Stimulated activated effector memory CD8-positive, alpha-beta T cell treated with anti-CD3 and anti-CD28 coated beads, Interleukin-12 subunit alpha, Interleukin-12 subunit beta, amount 100 ng/mL, for 72 hours (primary cell): ENCODE data around the gene BAG1.

Experiments used
- ATAC-seq: fragments of 150-1000 bp; cut with Tn5 transposase; 2 replicates; pipeline ENCODE4 v1.10.0; 2021
- DNase-seq, 2 donors: peaks; one replicate each; pipeline ENCODE4 v3.0.0; 2021 to 2022; ENCODE audit warnings: low spot score in 2 of 2
- H3K27ac Mint-ChIP-seq: one replicate; pipeline ENCODE4 v1.8.0; 2022; ENCODE audit warnings: mild to moderate bottlenecking, mixed read lengths
- H3K36me3 Mint-ChIP-seq: one replicate; pipeline ENCODE4 v1.8.0; 2022; ENCODE audit warnings: mild to moderate bottlenecking, mixed read lengths
- H3K4me1 Mint-ChIP-seq: one replicate; pipeline ENCODE4 v1.8.0; 2022; ENCODE audit warnings: mixed read lengths
- H3K4me3 Mint-ChIP-seq: one replicate; pipeline ENCODE4 v1.8.0; 2022; ENCODE audit warnings: mild to moderate bottlenecking, mixed read lengths
- H3K9me3 Mint-ChIP-seq: one replicate; pipeline ENCODE4 v1.8.0; 2022; ENCODE audit warnings: mixed read lengths

The BAG1 gene

DNA sequence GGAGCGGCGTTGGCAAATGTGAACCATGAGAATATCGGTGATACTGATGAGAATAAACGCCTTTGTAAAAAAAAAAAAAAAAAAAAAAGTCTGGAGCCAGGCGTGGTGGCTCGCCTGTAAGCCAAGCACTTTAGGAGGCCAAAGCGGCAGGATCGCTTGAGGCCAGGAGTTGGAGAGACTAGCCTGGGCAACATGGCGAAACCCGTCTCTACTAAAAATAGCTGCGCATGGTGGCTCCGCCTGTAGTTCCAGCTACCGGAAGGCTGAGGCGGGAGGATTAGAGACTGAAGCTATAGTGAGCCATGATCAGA is 25.4 kb upstream of the BAG1 start:
- DNase-seq (no peak), ATAC-seq (no peak)
- peak overlapping the region; percentile 91 for H3K4me3 Mint-ChIP-seq
- H3K4me1 Mint-ChIP-seq, result peaks cover 51% of the 10 kb centered on the region
- peaks cover 51% of the 10 kb centered on the region for H3K36me3 Mint-ChIP-seq
- H3K9me3 Mint-ChIP-seq, result no peaks in the 10 kb centered on the region
- peak overlapping the region; percentile 100 for H3K27ac Mint-ChIP-seq

- peak overlapping the region; percentile 100 for H3K27ac Mint-ChIP-seq
- no peaks in the 10 kb centered on the region for H3K9me3 Mint-ChIP-seq
- H3K4me1 Mint-ChIP-seq, result peaks cover 48% of the 10 kb centered on the region
- no peak for ATAC-seq
- H3K4me3 Mint-ChIP-seq, result peak overlapping the region; percentile 91
- peak in 1 of 2 donors; percentile 68 for DNase-seq
- H3K36me3 Mint-ChIP-seq, result peaks cover 52% of the 10 kb centered on the region
These were observed 25.0 kb upstream of the BAG1 start for GRCh38 chr9:33289496-33289895.

- DNase-seq (no peak), ATAC-seq (no peak)
- no peaks in the 10 kb centered on the region for H3K9me3 Mint-ChIP-seq
- H3K4me3 Mint-ChIP-seq, result peak overlapping the region; percentile 91
- peaks cover 45% of the 10 kb centered on the region for H3K4me1 Mint-ChIP-seq
- H3K27ac Mint-ChIP-seq, result peak overlapping the region; percentile 100
- H3K36me3 Mint-ChIP-seq, result peaks cover 52% of the 10 kb centered on the region
These were observed 24.4 kb upstream of the BAG1 start for GRCh38 chr9:33288828-33289483.

DNA sequence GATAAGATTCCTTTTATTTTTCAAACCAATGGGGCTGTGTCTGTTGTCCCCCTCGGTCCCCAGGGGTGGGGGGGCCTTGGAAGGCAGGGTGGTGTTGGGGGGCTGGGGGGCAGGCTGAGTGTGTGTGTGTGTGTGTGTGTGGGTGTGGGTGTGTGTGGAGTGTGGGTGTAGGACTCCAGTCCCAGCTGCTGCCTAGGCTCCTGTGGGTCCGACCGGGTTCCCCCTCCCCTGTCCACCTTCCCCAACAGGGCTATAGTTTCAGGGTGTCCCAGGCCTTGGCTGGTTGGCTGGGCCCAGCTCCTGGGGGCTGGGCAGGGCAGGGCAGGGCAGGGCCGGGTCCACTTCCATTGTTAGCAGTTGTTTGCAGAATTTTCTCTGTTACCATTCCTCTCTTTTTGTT is 23.7 kb upstream of the BAG1 start:
- H3K27ac Mint-ChIP-seq, result peak overlapping the region; percentile 100

DNA sequence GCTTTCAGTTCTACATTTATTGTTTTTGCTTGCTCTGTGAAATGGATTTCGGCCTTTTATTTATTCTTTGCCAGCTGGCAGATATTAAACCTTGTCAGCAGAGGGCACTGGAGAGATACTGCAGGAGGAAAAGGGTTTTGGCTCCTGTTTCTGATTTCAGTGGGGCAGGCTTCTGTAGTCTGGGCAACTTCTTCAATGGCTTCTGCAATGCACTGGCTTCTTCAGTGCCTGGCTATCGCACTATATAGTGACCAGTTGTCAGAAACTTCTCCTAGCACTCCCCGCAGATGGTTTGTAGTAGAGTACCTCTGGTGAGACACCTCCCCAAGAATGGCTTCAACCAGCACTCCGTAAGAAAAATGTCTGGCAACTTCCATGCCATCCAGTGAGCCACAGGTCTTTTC is 22.6 kb upstream of the BAG1 start:
- Mint-ChIP-seq H3K4me3 (no peak overlapping the region), H3K36me3 (peaks cover 44% of the 10 kb centered on the region), H3K27ac (peak overlapping the region; percentile 20), H3K4me1 (peaks cover 28% of the 10 kb centered on the region), H3K9me3 (no peaks in the 10 kb centered on the region)
- ATAC-seq (no peak), DNase-seq (peak in 1 of 2 donors; percentile 70)

More for the DNA sequence above, 23.7 kb upstream of the BAG1 start:
- Mint-ChIP-seq H3K9me3 (no peaks in the 10 kb centered on the region), H3K4me1 (peaks cover 40% of the 10 kb centered on the region), H3K4me3 (peak overlapping the region; percentile 11), H3K36me3 (peaks cover 46% of the 10 kb centered on the region)
- DNase-seq (no peak), ATAC-seq (no peak)

- no peak overlapping the region for H3K4me3 Mint-ChIP-seq
- H3K27ac Mint-ChIP-seq, result no peak overlapping the region
- ATAC-seq (no peak), DNase-seq (no peak)
- H3K4me1 Mint-ChIP-seq, result peaks cover 15% of the 10 kb centered on the region
- H3K9me3 Mint-ChIP-seq, result no peaks in the 10 kb centered on the region
- H3K36me3 Mint-ChIP-seq, result peaks cover 44% of the 10 kb centered on the region
These were observed 21.0 kb upstream of the BAG1 start for GRCh38 chr9:33285502-33285901.

- DNase-seq (no peak), ATAC-seq (no peak)
- H3K4me3 Mint-ChIP-seq, result no peak overlapping the region
- H3K4me1 Mint-ChIP-seq, result peaks cover 13% of the 10 kb centered on the region
- peak overlapping the region; percentile 11 for H3K27ac Mint-ChIP-seq
- peaks cover 100% of the 10 kb centered on the region for H3K36me3 Mint-ChIP-seq
- H3K9me3 Mint-ChIP-seq, result no peaks in the 10 kb centered on the region
These were observed 13.0 kb upstream of the BAG1 start for GRCh38 chr9:33277484-33277883.

- Mint-ChIP-seq H3K9me3 (no peaks in the 10 kb centered on the region), H3K27ac (peak overlapping the region; percentile 27), H3K4me3 (no peak overlapping the region), H3K36me3 (peaks cover 99% of the 10 kb centered on the region), H3K4me1 (peaks cover 7% of the 10 kb centered on the region)
- no peak for DNase-seq
- ATAC-seq, result no peak
These were observed 9.4 kb upstream of the BAG1 start for GRCh38 chr9:33273972-33274328.

DNA sequence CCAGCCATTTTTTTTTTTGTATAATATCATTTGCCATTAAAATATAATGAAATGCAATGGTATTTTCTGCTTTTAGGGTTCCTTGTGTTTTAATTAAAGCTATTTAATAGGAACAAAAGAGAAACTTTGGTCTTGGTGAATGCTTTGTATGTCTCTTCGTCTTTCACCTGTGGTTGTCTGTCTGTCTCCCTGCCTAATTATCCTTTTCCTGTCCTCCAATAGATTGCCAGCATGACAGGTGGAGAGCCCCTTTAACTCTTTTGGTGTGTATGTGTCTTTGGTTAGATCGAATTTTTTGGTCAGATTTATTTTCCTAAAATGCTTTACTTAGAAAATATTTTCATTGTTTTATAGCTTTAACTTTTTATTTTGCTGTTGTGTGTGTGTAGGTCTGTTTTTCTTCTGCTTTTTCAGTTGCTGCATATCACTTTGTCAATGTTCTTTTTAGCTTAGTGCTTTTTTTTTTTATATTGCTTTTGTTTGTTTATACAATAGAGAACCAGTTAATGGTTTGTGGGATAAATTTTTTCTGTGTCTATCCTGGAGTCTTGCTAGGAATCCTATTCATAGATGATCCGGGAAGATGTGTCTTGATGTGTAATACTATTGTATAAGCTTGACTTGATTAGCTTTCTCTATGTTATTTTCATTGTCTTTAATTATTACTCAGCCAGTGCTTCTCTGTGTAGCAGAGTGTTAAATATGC is 8.9 kb upstream of the BAG1 start:
- Mint-ChIP-seq H3K4me3 (no peak overlapping the region), H3K36me3 (peaks cover 99% of the 10 kb centered on the region), H3K27ac (peak overlapping the region; percentile 27), H3K9me3 (no peaks in the 10 kb centered on the region), H3K4me1 (peaks cover 7% of the 10 kb centered on the region)
- DNase-seq, result no peak
- ATAC-seq, result no peak

DNA sequence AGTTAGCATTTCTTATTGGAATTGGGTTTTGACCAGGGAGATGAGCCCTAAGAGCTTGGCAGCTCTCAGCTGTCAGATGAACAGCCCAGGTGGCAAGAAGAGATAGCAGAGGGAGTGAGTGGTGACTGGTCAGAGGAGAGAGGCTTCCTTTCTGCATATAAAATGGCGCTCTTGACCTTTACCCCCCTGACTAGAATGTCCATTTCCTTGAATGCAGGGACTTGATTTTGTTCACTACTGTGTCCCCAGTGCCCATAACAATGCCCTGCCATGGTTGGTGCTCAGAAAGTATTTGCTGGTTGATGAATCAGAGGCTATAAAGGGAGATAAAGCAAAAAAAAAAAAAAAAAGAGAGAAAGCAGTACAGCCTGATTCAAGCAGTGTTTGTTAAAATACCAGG is 7.6 kb upstream of the BAG1 start:
- H3K4me1 Mint-ChIP-seq, result peaks cover 6% of the 10 kb centered on the region
- peaks cover 99% of the 10 kb centered on the region for H3K36me3 Mint-ChIP-seq
- H3K9me3 Mint-ChIP-seq, result no peaks in the 10 kb centered on the region
- no peak overlapping the region for H3K4me3 Mint-ChIP-seq
- ATAC-seq (no peak), DNase-seq (no peak)
- H3K27ac Mint-ChIP-seq, result no peak overlapping the region

DNA sequence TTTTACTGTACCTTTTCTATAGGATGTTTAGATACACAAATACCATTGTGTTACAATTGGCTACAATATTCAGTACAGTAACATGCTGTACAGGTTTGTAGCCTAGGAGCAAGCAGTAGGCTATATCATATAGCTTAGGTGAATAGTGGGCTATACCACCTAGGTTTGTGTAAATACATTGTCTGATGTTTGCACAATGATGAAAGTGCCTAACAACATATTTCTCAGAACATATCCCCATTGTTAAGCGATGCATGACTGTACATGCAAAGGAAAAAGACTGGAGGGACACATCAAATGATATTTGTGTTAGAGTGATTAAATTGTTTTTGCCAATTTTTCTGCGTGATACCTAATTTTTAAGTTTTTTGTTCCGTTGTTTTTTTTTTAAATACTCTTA is 5.6 kb upstream of the BAG1 start:
- no peaks in the 10 kb centered on the region for H3K9me3 Mint-ChIP-seq
- DNase-seq (no peak), ATAC-seq (no peak)
- H3K27ac Mint-ChIP-seq, result no peak overlapping the region
- H3K4me1 Mint-ChIP-seq, result peaks cover 25% of the 10 kb centered on the region
- H3K4me3 Mint-ChIP-seq, result no peak overlapping the region
- peaks cover 84% of the 10 kb centered on the region for H3K36me3 Mint-ChIP-seq

- Mint-ChIP-seq H3K4me1 (peaks cover 41% of the 10 kb centered on the region), H3K9me3 (no peaks in the 10 kb centered on the region), H3K4me3 (peak overlapping the region; percentile 90), H3K27ac (peak overlapping the region; percentile 3), H3K36me3 (peaks cover 81% of the 10 kb centered on the region)
- no peak for DNase-seq
- ATAC-seq, result no peak
These were observed 2.8 kb upstream of the BAG1 start for GRCh38 chr9:33267151-33267767.

DNA sequence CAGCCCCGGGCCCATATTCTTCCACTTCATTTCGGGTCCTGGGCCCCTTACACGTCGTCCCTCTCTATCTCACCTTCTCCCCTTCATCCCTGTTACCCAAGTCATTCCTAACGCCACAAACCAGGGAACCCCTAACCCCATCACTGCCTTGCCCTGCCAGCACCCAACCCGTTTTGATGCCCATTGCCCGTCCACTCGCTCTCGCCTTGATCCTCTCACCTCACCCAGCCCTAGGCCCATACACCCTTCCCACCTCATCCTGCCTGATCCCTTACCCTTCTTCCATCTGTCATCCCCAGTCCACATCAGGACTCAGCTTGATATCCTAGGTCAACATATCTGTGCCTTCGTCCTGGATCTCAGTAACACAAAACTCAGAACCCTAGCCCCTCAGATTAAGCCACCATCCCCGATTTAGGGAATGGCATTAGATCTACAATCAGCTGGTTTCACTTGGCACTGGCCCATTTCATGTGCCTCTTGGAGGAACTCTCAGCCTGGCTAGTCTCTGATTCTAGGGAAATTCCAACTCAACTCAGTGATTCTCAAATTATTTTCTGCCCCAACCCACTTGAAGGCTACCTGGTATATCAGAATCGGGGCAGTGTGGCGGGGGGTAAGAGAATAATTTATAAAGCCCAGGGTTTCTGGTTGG is 830 bp upstream of the BAG1 start:
- Mint-ChIP-seq H3K36me3 (peaks cover 81% of the 10 kb centered on the region), H3K9me3 (no peaks in the 10 kb centered on the region), H3K4me3 (peak overlapping the region; percentile 90), H3K27ac (peak overlapping the region; percentile 96), H3K4me1 (peaks cover 41% of the 10 kb centered on the region)
- DNase-seq, result no peak
- no peak for ATAC-seq

DNA sequence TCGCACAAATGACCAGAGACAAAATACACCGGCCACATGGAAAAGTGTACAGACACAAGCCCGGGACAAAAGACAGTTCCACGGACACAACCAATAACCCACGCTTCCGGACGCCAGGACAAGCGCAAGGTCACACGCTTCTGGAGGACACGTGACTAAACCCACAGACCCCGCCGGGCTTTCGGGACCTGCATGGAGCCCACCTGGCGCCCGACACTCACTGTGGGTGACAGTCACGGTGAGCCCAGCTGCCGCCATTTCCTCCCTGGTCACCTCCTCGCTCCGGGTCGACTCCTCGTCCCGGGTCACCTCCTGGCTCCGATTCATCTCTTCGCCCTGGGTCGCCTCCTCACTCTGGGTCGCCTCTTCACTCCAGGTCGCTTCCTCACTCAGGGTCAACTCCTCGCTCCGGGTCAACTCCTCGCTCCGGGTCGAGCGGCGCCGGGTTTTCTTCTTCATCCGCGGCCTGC is 470 bp downstream of the BAG1 start:
- Mint-ChIP-seq H3K9me3 (no peaks in the 10 kb centered on the region), H3K27ac (peak overlapping the region; percentile 96), H3K4me1 (peaks cover 41% of the 10 kb centered on the region), H3K4me3 (peak overlapping the region; percentile 90), H3K36me3 (peaks cover 82% of the 10 kb centered on the region)
- no peak for DNase-seq
- ATAC-seq, result peak; percentile 18

DNA sequence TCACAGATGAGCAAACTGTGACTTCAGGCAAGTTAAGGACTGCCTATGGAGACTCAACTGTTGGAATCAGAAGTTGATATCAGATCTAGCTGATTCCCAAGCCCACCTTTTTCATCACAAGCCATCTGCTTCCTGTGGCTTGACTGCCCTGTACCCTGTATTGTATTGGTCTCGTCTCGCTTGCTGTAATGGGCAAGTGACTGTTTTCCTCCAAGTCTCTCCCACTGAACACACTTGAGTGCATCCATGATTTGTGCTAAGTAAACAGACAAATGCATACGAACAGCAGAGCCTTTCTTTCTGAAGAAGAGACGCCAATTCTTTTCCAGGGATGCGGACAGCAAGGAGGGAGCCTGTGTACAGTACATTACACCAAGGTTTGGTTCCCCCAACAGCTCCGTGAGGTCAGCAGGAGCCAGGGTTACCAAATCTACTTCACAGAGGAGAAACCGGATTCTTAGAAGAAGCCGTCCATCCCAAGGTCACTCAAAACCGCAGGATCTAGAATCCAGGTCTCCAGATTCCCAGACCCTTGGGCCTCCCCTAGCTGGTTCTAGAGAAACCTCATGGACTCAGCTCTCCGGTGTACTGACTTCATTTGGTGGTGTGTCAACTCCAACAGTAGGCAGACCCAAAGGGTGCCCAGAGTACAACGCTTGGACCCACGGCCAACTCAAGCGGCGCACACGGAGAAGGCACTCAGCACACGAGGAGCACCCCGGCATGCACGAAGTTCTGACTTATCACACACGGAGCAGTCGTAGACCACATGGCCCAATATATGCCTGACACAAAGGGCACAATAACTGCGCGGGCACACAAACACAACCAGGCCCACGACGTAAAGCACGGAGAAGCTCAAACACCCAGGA is 1.1 kb downstream of the BAG1 start:
- no peaks in the 10 kb centered on the region for H3K9me3 Mint-ChIP-seq
- H3K4me1 Mint-ChIP-seq, result peaks cover 41% of the 10 kb centered on the region
- peak; percentile 2 for ATAC-seq

More for the DNA sequence above, 1.1 kb downstream of the BAG1 start:
- peaks cover 82% of the 10 kb centered on the region for H3K36me3 Mint-ChIP-seq
- peak in 1 of 2 donors; percentile 61 for DNase-seq
- H3K27ac Mint-ChIP-seq, result peak overlapping the region; percentile 96
- H3K4me3 Mint-ChIP-seq, result peak overlapping the region; percentile 90
